Keratinocyte (primary cell): ENCODE results near the gene SRPX.

Experiments used
- EZH2 ChIP-seq: IDR thresholded peaks from one replicate; pipeline ENCODE4 v1.6.1; 2012; ENCODE audit warnings: inconsistent platforms, mild to moderate bottlenecking, low read length, moderate library complexity
- TF ChIP-seq, protein P1 (sequence below), 3 experiments: IDR thresholded peaks in 1 of 3; conservative IDR thresholded peaks in 1 of 3; optimal IDR thresholded peaks in 1 of 3; 2 replicates in 2 of 3; 3 replicates in 1 of 3; pipeline versions ENCODE3 to v1.5.1; 2011; ENCODE audit warnings: low read length in 3 of 3, mild to moderate bottlenecking in 3 of 3, moderate library complexity in 2 of 3, control low read depth in 1 of 3, inconsistent platforms in 1 of 3; ENCODE audit not compliant: insufficient read depth in 2 of 3; ENCODE audit errors: extremely low read depth in 1 of 3

DNA sequence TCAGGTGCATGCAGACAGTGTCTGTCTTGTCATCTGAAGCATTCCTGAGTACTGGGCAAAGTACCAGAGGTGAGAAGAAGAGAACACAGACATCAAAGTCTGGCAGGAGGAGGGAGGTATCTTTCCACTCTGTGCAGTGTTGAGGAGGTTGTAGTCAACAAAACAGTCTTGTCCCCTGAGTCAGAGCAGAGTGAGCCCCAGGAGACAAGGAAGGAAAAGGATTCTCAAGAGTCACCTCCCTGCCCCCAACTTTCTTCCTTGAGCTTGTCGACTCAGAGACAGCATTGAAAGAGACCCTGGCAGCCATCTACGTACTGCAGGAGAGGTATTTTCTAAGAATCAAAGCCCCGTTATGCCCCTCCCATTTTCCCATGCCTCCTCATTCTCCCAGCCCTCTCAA is 4.4 kb upstream of the SRPX start:
- TF ChIP-seq, protein P1, sequence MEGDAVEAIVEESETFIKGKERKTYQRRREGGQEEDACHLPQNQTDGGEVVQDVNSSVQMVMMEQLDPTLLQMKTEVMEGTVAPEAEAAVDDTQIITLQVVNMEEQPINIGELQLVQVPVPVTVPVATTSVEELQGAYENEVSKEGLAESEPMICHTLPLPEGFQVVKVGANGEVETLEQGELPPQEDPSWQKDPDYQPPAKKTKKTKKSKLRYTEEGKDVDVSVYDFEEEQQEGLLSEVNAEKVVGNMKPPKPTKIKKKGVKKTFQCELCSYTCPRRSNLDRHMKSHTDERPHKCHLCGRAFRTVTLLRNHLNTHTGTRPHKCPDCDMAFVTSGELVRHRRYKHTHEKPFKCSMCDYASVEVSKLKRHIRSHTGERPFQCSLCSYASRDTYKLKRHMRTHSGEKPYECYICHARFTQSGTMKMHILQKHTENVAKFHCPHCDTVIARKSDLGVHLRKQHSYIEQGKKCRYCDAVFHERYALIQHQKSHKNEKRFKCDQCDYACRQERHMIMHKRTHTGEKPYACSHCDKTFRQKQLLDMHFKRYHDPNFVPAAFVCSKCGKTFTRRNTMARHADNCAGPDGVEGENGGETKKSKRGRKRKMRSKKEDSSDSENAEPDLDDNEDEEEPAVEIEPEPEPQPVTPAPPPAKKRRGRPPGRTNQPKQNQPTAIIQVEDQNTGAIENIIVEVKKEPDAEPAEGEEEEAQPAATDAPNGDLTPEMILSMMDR (optimal IDR thresholded peaks at IDR 0.05 in 1 of 3, IDR thresholded peaks at IDR 0.05 in 1 of 3, conservative IDR thresholded peaks at IDR 0.05 in 1 of 3; ENCODE audit: extremely low read depth in 1 of 3, insufficient read depth in 2 of 3, low read length in 3 of 3): no peak
- TF ChIP-seq EZH2: no peak
